Measurements from ENCODE around the gene MLLT6. TPM values are rescaled to one million over a fixed set of nuclear protein-coding genes. Genes with fewer than 3 reads are reported as not detected.

The MLLT6 gene
- polyA plus RNA-seq, 2 of the 4 experiments (the other 2 are of a cell fraction): 28.3 to 28.9 TPM

GRCh38 chr17:38674749-38675615 is 30.1 kb upstream of the MLLT6 start, which contains the start of gene EPOP (continued):
- TF ChIP-seq ATOH8 (CRISPR knock-in tag; IDR thresholded peaks at IDR 0.05; ENCODE audit: low read depth) (peak; percentile 90), REST (IDR thresholded peaks at IDR 0.05) (no peak), ZFP36 (IDR thresholded peaks at IDR 0.05; ENCODE audit: borderline replicate concordance, partially characterized antibody) (no peak), MAX (IDR thresholded peaks at IDR 0.05) (peak; percentile 100), CHD4 (IDR thresholded peaks at IDR 0.05; ENCODE audit: borderline replicate concordance) (peak; percentile 94), RFX5 (IDR thresholded peaks at IDR 0.05) (no peak), ESRRA (IDR thresholded peaks at IDR 0.05; ENCODE audit: borderline replicate concordance, low read length) (no peak), JUNB (IDR thresholded peaks at IDR 0.05) (no peak), CHD2 (IDR thresholded peaks at IDR 0.05; ENCODE audit: low read length, partially characterized antibody) (no peak), RNF2 (IDR thresholded peaks at IDR 0.05; ENCODE audit: borderline replicate concordance, low read depth) (peak; percentile 19; the same call in 1 of the 2 replicates), PHF8 (IDR thresholded peaks at IDR 0.05; ENCODE audit: borderline replicate concordance, low read depth) (peak; percentile 84), RARB (CRISPR knock-in tag; IDR thresholded peaks at IDR 0.05) (no peak), EP300 (IDR thresholded peaks at IDR 0.05) (no peak), PBX3 (IDR thresholded peaks at IDR 0.05) (no peak; the same call in 1 of the 2 replicates), TP53 (CRISPR knock-in tag; IDR thresholded peaks at IDR 0.05) (0 out of 2 replicates have a peak, but pooled peaks have one; percentile 52), MAFK (IDR thresholded peaks at IDR 0.05; ENCODE audit: partially characterized antibody) (no peak), RCOR1 (IDR thresholded peaks at IDR 0.05; ENCODE audit: low read depth, low read length) (0 out of 2 replicates have a peak, but pooled peaks have one; percentile 45), CTCF (IDR thresholded peaks at IDR 0.05) (no peak; the same call in 2 of the 3 replicates), JUN (IDR thresholded peaks at IDR 0.05) (peak; percentile 67 to 79; a peak in 4 of 5 replicates), HOXA7 (CRISPR knock-in tag; IDR thresholded peaks at IDR 0.05) (no peak), ZC3H11A (IDR thresholded peaks at IDR 0.05) (no peak), HDAC2 (IDR thresholded peaks at IDR 0.05) (peak; percentile 91), SREBF2 (IDR thresholded peaks at IDR 0.05) (no peak), HOXB5 (CRISPR knock-in tag; IDR thresholded peaks at IDR 0.05) (peak; percentile 89; the same call in 1 of the 2 replicates), FOSL2 (IDR thresholded peaks at IDR 0.05) (no peak), FOSL2 (CRISPR knock-in tag; IDR thresholded peaks at IDR 0.05) (no peak), NFE2L2 (conservative IDR thresholded peaks at IDR 0.05; ENCODE audit: low read length) (no peak), USF2 (IDR thresholded peaks at IDR 0.05) (peak; percentile 70), FOSB (CRISPR knock-in tag; IDR thresholded peaks at IDR 0.05) (no peak), KDM5A (IDR thresholded peaks at IDR 0.05) (no peak), HES2 (IDR thresholded peaks at IDR 0.05) (no peak), POLR2A (IDR thresholded peaks at IDR 0.05; ENCODE audit: low read length) (peak; percentile 80), CEBPB (IDR thresholded peaks at IDR 0.05) (no peak), CBX8 (IDR thresholded peaks at IDR 0.05) (no peak), GATA3 (IDR thresholded peaks at IDR 0.05; ENCODE audit: borderline replicate concordance) (peak; percentile 22; the same call in 1 of the 2 replicates), SMC3 (IDR thresholded peaks at IDR 0.05) (no peak)

Data from A549 (cell line).